ENCODE measurements around the gene TSEN15.
"Not testable (repeated sequence)": the region's sequence is repeated elsewhere in the genome, so short reads cannot be mapped to it uniquely, and the experiment has no call there.

TSEN15 gene

GRCh38 chr1:184056921-184057555, 5.5 kb downstream of the TSEN15 start:
- no peak for DNase-seq

GRCh38 chr1:184059887-184060286, 8.4 kb downstream of the TSEN15 start:
- DNase-seq: no peak

- no peak for DNase-seq
These were observed 8.8 kb downstream of the TSEN15 start for GRCh38 chr1:184060316-184060715.

- no peak for DNase-seq
These were observed 10.0 kb downstream of the TSEN15 start for GRCh38 chr1:184061396-184062003.

- DNase-seq: no peak
These were observed 11.2 kb downstream of the TSEN15 start for GRCh38 chr1:184062640-184063286.

- DNase-seq: no peak
These were observed 14.0 kb downstream of the TSEN15 start for GRCh38 chr1:184065559-184065958.

GRCh38 chr1:184068354-184068753, 16.8 kb downstream of the TSEN15 start:
- no peak for DNase-seq

GRCh38 chr1:184069675-184070074, 18.1 kb downstream of the TSEN15 start:
- DNase-seq: no peak

- DNase-seq: no peak
These were observed 20.8 kb downstream of the TSEN15 start for GRCh38 chr1:184072376-184072775.

GRCh38 chr1:184074383-184074782, 22.9 kb downstream of the TSEN15 start:
- DNase-seq: no peak

- peak; percentile 78 for DNase-seq
These were observed 23.8 kb downstream of the TSEN15 start for GRCh38 chr1:184075055-184076029.

GRCh38 chr1:184078564-184079249, 27.2 kb downstream of the TSEN15 start:
- no peak for DNase-seq

- DNase-seq: no peak
These were observed 28.8 kb downstream of the TSEN15 start for GRCh38 chr1:184080309-184080708.

- no peak for DNase-seq
These were observed 31.2 kb downstream of the TSEN15 start for GRCh38 chr1:184082541-184083415.

- no peak for DNase-seq
These were observed 34.1 kb downstream of the TSEN15 start for GRCh38 chr1:184085667-184086066.

- no peak for DNase-seq
These were observed 36.5 kb downstream of the TSEN15 start for GRCh38 chr1:184088037-184088436.

- no peak for DNase-seq
These were observed 41.5 kb downstream of the TSEN15 start for GRCh38 chr1:184093071-184093470.

GRCh38 chr1:184096005-184096404, 44.5 kb downstream of the TSEN15 start:
- DNase-seq: no peak

GRCh38 chr1:184096580-184096979, 45.0 kb downstream of the TSEN15 start:
- DNase-seq: not testable (repeated sequence)

- DNase-seq: no peak
These were observed 49.6 kb downstream of the TSEN15 start for GRCh38 chr1:184101141-184101540.

GRCh38 chr1:184101571-184101970, 50.0 kb downstream of the TSEN15 start:
- DNase-seq: no peak
